Adrenal gland (tissue), 12 donors: ENCODE measurements around the gene TRIO. TPM values are rescaled to one million over a fixed set of nuclear protein-coding genes. Genes with fewer than 3 reads are reported as not detected.

Experiments
- DNase-seq, 7 donors: peaks; one replicate each; pipeline ENCODE4 v3.0.0-alpha.2; 2019 to 2020
- H3K27ac ChIP-seq, 5 donors: fragments of 200-600 bp; sonication (generic) in 4 of 5; 1 replicate in 3 of 5; 2 replicates in 2 of 5; pipeline versions ENCODE4 v1.5.1 to v1.8.0; 2016 to 2020; ENCODE audit warnings: mild to moderate bottlenecking in 1 of 5
- H3K27me3 ChIP-seq: fragments of 200-600 bp; 2 replicates; pipeline ENCODE4 v1.8.0; 2021
- H3K36me3 ChIP-seq, 2 donors: fragments of 200-600 bp; replicated peaks in 1 of 2; 1 replicate in 1 of 2; 2 replicates in 1 of 2; pipeline versions ENCODE4 v1.5.1 to v1.8.0; 2018 to 2022
- H3K4me1 ChIP-seq, 2 donors: fragments of 200-600 bp; replicated peaks in 1 of 2; 1 replicate in 1 of 2; 2 replicates in 1 of 2; pipeline versions ENCODE4 v1.5.1 to v1.8.0; 2018 to 2021
- H3K4me3 ChIP-seq, 4 donors: fragments of 200-600 bp; sonication (generic) in 3 of 4; one replicate each; pipeline ENCODE4 v1.5.1; 2016 to 2018
- H3K9me3 ChIP-seq, 3 donors: fragments of 200-600 bp; sonication (generic) in 1 of 3; replicated peaks in 1 of 3; 1 replicate in 2 of 3; 2 replicates in 1 of 3; pipeline versions ENCODE4 v1.5.1 to v1.8.0; 2016 to 2021
- CTCF ChIP-seq, 6 experiments: fragments of 450-650 bp in 4 of 6; fragments of 200-600 bp in 2 of 6; sonication (generic) in 1 of 6; IDR thresholded peaks; 1 replicate in 5 of 6; 2 replicates in 1 of 6; pipeline versions ENCODE4 v1.5.1 to v1.8.0; 2016 to 2021; ENCODE audit warnings: antibody characterized with exemption in 6 of 6, mild to moderate bottlenecking in 2 of 6, moderate library complexity in 1 of 6
- POLR2A ChIP-seq, 2 donors: fragments of 450-650 bp; IDR thresholded peaks; one replicate each; pipeline ENCODE4 v1.6.1; 2017; ENCODE audit warnings: antibody characterized with exemption in 2 of 2, mild to moderate bottlenecking in 2 of 2, moderate library complexity in 1 of 2
- WGBS, 4 donors: extraction: QIAGEN DNeasy Blood & Tissue Kit in 2 of 4; methylation state at CpG; one replicate each; pipeline versions ENCODE4 v1.1.5 to v1.1.7; 2013 to 2017; 5-methylcytosine and 5-hydroxymethylcytosine counted together
- intact Hi-C, 2 donors: fragments of 100-400 bp; cut with DNase I; formaldehyde crosslinking; loops; one replicate each; pipeline versions ENCODE4 v1.14.1 to v1.15.0; 2022 to 2023
- polyA plus RNA-seq, 3 donors: library from polyadenylated mRNA; stranded (reverse); fragments of 200-250 nt in 2 of 3; fragments of 350-450 nt in 1 of 3; fragmentation: Illumina TruSeq in 1 of 3; extraction: RNeasy Lipid Tissue Mini Kit (QIAGEN cat#74804) in 1 of 3; gene quantifications; one replicate each; pipeline ENCODE4 v1.2.3, GENCODE V29; 2013 to 2014
- total RNA-seq, 9 donors: library from RNA; depleted of rRNA in 4 of 9; stranded (reverse); fragments of >200 nt in 4 of 9; fragments of 120-200 nt in 1 of 9; fragmentation: NEBNext Ultra II Directional in 1 of 9; extraction: Animal tissue kit (Norgen Biotek cat#: 25700) in 1 of 9; gene quantifications; one replicate each; pipeline versions ENCODE4 v1.1.0 to v1.2.4, GENCODE V29; 2013 to 2023
- donor health status: healthy with polysubstance abuse.
- donor health status: Bipolar disorder and iron deficiency.
- donor health status: DM: yes; HTN: yes; CAD: no.
- donor health status: DM: no; HTN: no; CAD: no.
- donor health status: DM: no; HTN: no; CAD: no.
- donor health status: DM: yes; HTN: yes; CAD: no.

TRIO gene
- total and polyA plus RNA-seq, 12 donors, result 27.3 to 109 (median 72.4) TPM

DNA sequence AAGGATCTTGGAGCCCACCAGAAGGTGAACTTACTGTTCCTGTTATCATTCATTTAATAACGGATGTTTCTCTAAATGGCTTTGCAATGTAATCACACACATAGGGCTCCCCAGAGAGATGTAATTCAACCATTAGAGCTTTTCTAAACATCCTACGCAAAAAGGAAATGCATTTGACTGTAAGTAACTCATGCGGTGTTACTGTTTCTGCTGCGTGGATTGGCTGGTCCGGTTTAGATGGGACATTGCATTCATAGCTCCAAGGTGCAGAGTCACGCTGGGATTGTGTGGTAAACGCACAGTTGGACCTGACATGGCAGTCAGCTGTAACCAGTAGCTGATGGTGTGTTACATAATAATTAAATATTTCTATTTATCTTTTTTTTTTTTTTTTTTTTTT is 252.9 kb downstream of the TRIO start:
- TF ChIP-seq POLR2A (IDR thresholded peaks at IDR 0.05), result no peak
- TF ChIP-seq CTCF (IDR thresholded peaks at IDR 0.05), result no peak
- H3K27ac ChIP-seq, result no peak overlapping the region
- H3K4me3 ChIP-seq, result no peak overlapping the region
- intact Hi-C loops, result loop anchor here in 1 of 2 donors (5.0 kb wide), 1 partner anchor 256 kb away; no protein-coding TSS in a partner anchor
- no peak for DNase-seq
- H3K27me3 ChIP-seq, result no peaks in the 10 kb centered on the region
- 89 to 93% (median 91%) methylated on average over 7 of the region's 7 CpGs for WGBS, 4 donors
- no peaks in the 10 kb centered on the region for H3K9me3 ChIP-seq
- peaks cover 6 to 15% of the 10 kb centered on the region in 2 donors for H3K4me1 ChIP-seq
- peaks cover 0 to 48% of the 10 kb centered on the region in 2 donors for H3K36me3 ChIP-seq

GRCh38 chr5:14396737-14397136 is 253.6 kb downstream of the TRIO start:
- intact Hi-C loops, result loop anchor here in 1 of 2 donors (5.0 kb wide), 1 partner anchor 256 kb away; no protein-coding TSS in a partner anchor
- 91 to 93% (median 92%) methylated on average over 5 of the region's 5 CpGs for WGBS, 4 donors
- H3K36me3 ChIP-seq, result peaks cover 0 to 46% of the 10 kb centered on the region in 2 donors

DNA sequence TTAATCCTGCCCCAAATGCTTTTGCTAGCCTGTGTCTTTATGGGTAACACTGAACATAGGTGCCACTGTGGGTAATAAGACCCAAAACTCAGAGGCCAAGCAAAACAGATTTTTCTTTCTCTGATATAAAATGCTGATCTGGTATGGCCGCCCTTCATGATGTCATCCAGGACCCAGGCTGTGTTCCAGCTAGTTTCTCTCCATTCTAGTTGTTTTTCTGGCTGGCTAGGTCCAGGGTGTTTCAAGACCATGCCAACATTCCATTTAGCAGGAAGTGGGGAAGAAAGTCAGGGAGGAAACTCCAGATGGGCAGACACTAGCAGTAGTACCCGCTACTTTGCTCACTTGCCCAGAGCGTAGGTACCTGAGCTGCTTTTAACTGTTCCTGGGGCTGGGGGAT is 254.6 kb downstream of the TRIO start:
- Histone ChIP-seq H3K4me3 (no peak overlapping the region), H3K27ac (peak overlapping the region in 1 of 5 donors; percentile 33)

More at GRCh38 chr5:14396737-14397136, 253.6 kb downstream of the TRIO start:
- no peak for DNase-seq
- Histone ChIP-seq H3K4me3 (no peak overlapping the region), H3K27me3 (no peaks in the 10 kb centered on the region), H3K9me3 (no peaks in the 10 kb centered on the region), H3K27ac (no peak overlapping the region), H3K4me1 (peaks cover 6 to 15% of the 10 kb centered on the region in 2 donors)
- TF ChIP-seq POLR2A (IDR thresholded peaks at IDR 0.05), result no peak
- no peak for TF ChIP-seq CTCF (IDR thresholded peaks at IDR 0.05)

More for the DNA sequence above, 254.6 kb downstream of the TRIO start:
- no peak for TF ChIP-seq POLR2A (IDR thresholded peaks at IDR 0.05)
- TF ChIP-seq CTCF (IDR thresholded peaks at IDR 0.05), result no peak
- DNase-seq, result no peak
- intact Hi-C loops, result loop anchor here in 1 of 2 donors (5.0 kb wide), 1 partner anchor 255 kb away; no protein-coding TSS in a partner anchor
- Histone ChIP-seq H3K36me3 (peaks cover 0 to 38% of the 10 kb centered on the region in 2 donors), H3K4me1 (peaks cover 6 to 15% of the 10 kb centered on the region in 2 donors), H3K27me3 (no peaks in the 10 kb centered on the region), H3K9me3 (no peaks in the 10 kb centered on the region)
- 75 to 90% (median 83%) methylated on average over 3 of the region's 3 CpGs for WGBS, 4 donors
